SK-N-SH (cell line): ENCODE measurements around the gene RNASEH1. TPM values are rescaled to one million over a fixed set of nuclear protein-coding genes. Genes with fewer than 3 reads are reported as not detected.

ENCODE experiments used
- CTCF ChIA-PET: fragments of 300-600, 350-600 bp; formaldehyde crosslinking; extraction: SDS; loops from one replicate; lab custom pipeline; 2021; lab: Yijun Ruan, JAX
- POLR2A ChIA-PET: fragments of 350-600 bp; sonication (Branson Sonifier 250); formaldehyde crosslinking; extraction: SDS; loops from one replicate; lab custom pipeline; 2020; ENCODE audit warnings: antibody characterized with exemption, inconsistent platforms; lab: Yijun Ruan, JAX
- DNase-seq: peaks from one replicate; pipeline ENCODE4 v3.0.0; 2012
- H2AFZ ChIP-seq: fragments of 200-600 bp; sonication (generic); 2 replicates; pipeline ENCODE4 v1.8.1; 2016; ENCODE audit warnings: antibody characterized with exemption, mild to moderate bottlenecking, low read depth
- H3F3A ChIP-seq: fragments of 200-600 bp; sonication (generic); replicated peaks from 2 replicates; pipeline ENCODE3; 2016; ENCODE audit warnings: antibody characterized with exemption, mild to moderate bottlenecking; ENCODE audit not compliant: insufficient read depth
- H3K27ac ChIP-seq, 2 experiments: fragments of 200-500 bp in 1 of 2; fragments of 200-600 bp in 1 of 2; sonication (Bioruptor generic) in 1 of 2; sonication (generic), shearing (Covaris generic) in 1 of 2; 2 replicates each; pipeline versions ENCODE4 v1.5.1 to v1.6.1; 2014 to 2016; ENCODE audit warnings: low read depth in 2 of 2, inconsistent platforms in 1 of 2, low read length in 1 of 2, mild to moderate bottlenecking in 1 of 2, mixed read lengths in 1 of 2
- H3K27me3 ChIP-seq: fragments of 200-600 bp; sonication (generic), shearing (Covaris generic); 2 replicates; pipeline ENCODE4 v1.6.1; 2016; ENCODE audit warnings: mixed run types; ENCODE audit not compliant: insufficient read depth
- H3K36me3 ChIP-seq, 2 experiments: fragments of 200-500 bp in 1 of 2; fragments of 200-600 bp in 1 of 2; sonication (Bioruptor generic) in 1 of 2; sonication (generic) in 1 of 2; replicated peaks in 1 of 2; 2 replicates each; pipeline versions ENCODE3 to v1.5.1; 2014 to 2016; ENCODE audit warnings: low read length in 1 of 2, mild to moderate bottlenecking in 1 of 2; ENCODE audit not compliant: insufficient read depth in 2 of 2, control insufficient read depth in 1 of 2
- H3K4me1 ChIP-seq, 2 experiments: fragments of 200-500 bp in 1 of 2; fragments of 200-600 bp in 1 of 2; sonication (Bioruptor generic) in 1 of 2; sonication (generic), shearing (Covaris generic) in 1 of 2; 2 replicates each; pipeline versions ENCODE4 v1.5.1 to v1.6.1; 2014 to 2016; ENCODE audit warnings: low read depth in 1 of 2, low read length in 1 of 2, mixed run types in 1 of 2; ENCODE audit not compliant: insufficient read depth in 2 of 2, control insufficient read depth in 1 of 2
- H3K4me2 ChIP-seq: fragments of 200-600 bp; sonication (generic), shearing (Covaris generic); 2 replicates; pipeline ENCODE4 v1.6.1; 2017; ENCODE audit warnings: mixed run types
- H3K4me3 ChIP-seq, 2 experiments: fragments of 200-500 bp in 1 of 2; fragments of 200-600 bp in 1 of 2; sonication (Bioruptor generic) in 1 of 2; sonication (generic), shearing (Covaris generic) in 1 of 2; 2 replicates each; pipeline versions ENCODE4 v1.5.1 to v1.8.1; 2014 to 2016; ENCODE audit warnings: low read depth in 2 of 2, inconsistent platforms in 1 of 2, low read length in 1 of 2, mild to moderate bottlenecking in 1 of 2, mixed read lengths in 1 of 2, moderate library complexity in 1 of 2
- H3K79me2 ChIP-seq: fragments of 200-600 bp; sonication (generic); 2 replicates; pipeline ENCODE4 v1.8.1; 2017; ENCODE audit warnings: mild to moderate bottlenecking; ENCODE audit not compliant: insufficient read depth
- H3K9ac ChIP-seq: fragments of 200-600 bp; sonication (generic); 2 replicates; pipeline ENCODE4 v1.6.1; 2017; ENCODE audit warnings: mixed run types
- H3K9me2 ChIP-seq: fragments of 200-600 bp; sonication (generic); 2 replicates; pipeline ENCODE4 v1.6.1; 2017; ENCODE audit warnings: mixed run types
- H3K9me3 ChIP-seq: fragments of 200-600 bp; sonication (generic); 2 replicates; pipeline ENCODE4 v1.6.1; 2017; ENCODE audit warnings: mixed run types, mild to moderate bottlenecking, moderate library complexity
- H4K20me1 ChIP-seq: fragments of 200-600 bp; sonication (generic); 2 replicates; pipeline ENCODE4 v1.6.1; 2017; ENCODE audit warnings: mild to moderate bottlenecking, mixed run types; ENCODE audit not compliant: insufficient read depth
- CHD2 ChIP-seq: fragments of 150-350 bp; IDR thresholded peaks from 2 replicates; pipeline ENCODE4 v1.6.1; 2018; ENCODE audit warnings: low read length; ENCODE audit not compliant: partially characterized antibody
- CTCF ChIP-seq: fragments of 200-600 bp; sonication (generic); IDR thresholded peaks from 2 replicates; pipeline ENCODE4 v1.6.1; 2017; ENCODE audit warnings: antibody characterized with exemption, mild to moderate bottlenecking, moderate library complexity
- ELF1 ChIP-seq: IDR thresholded peaks from 2 replicates; pipeline ENCODE4 v1.4.0; 2012
- EP300 ChIP-seq, 2 experiments: IDR thresholded peaks; 2 replicates each; pipeline versions ENCODE4 v1.4.0 to v1.6.1; 2012; ENCODE audit warnings: borderline replicate concordance in 1 of 2, low read depth in 1 of 2, low read length in 1 of 2
- JUND ChIP-seq: IDR thresholded peaks from 2 replicates; pipeline ENCODE4 v1.4.0; 2012
- MEF2A ChIP-seq: IDR thresholded peaks from 2 replicates; pipeline ENCODE4 v1.4.0; 2012; ENCODE audit warnings: low read depth, borderline replicate concordance
- NRF1 ChIP-seq: IDR thresholded peaks from 2 replicates; pipeline ENCODE4 v1.6.1; 2012; ENCODE audit warnings: low read depth, mild to moderate bottlenecking, low read length
- POLR2AphosphoS5 ChIP-seq: IDR thresholded peaks from 2 replicates; pipeline ENCODE4 v1.6.1; 2012; ENCODE audit warnings: low read depth, low read length
- RAD21 ChIP-seq: IDR thresholded peaks from 2 replicates; pipeline ENCODE4 v1.6.1; 2012; ENCODE audit warnings: mild to moderate bottlenecking, low read length
- RCOR1 ChIP-seq: fragments of 150-350 bp; IDR thresholded peaks from 2 replicates; pipeline ENCODE4 v1.6.1; 2017; ENCODE audit warnings: antibody characterized with exemption, low read length
- REST ChIP-seq: IDR thresholded peaks from 2 replicates; pipeline ENCODE4 v1.6.1; 2012; ENCODE audit warnings: mild to moderate bottlenecking, low read depth, low read length, moderate library complexity
- SMC3 ChIP-seq: IDR thresholded peaks from 2 replicates; pipeline ENCODE4 v1.6.1; 2012; ENCODE audit warnings: low read depth, low read length, improper control_type of control experiment
- YY1 ChIP-seq: IDR thresholded peaks from 2 replicates; pipeline ENCODE4 v1.4.0; 2012; ENCODE audit warnings: low read depth, mild to moderate bottlenecking
- WGBS: methylation state at CpG from one replicate; pipeline ENCODE4 v1.1.6; 2017; ENCODE audit warnings: low lambda C conversion rate; 5-methylcytosine and 5-hydroxymethylcytosine counted together
- polyA plus RNA-seq, 3 experiments: library from polyadenylated mRNA; depleted of rRNA; stranded (reverse); fragments of >200 nt; gene quantifications; 2 replicates each; pipeline ENCODE4 v1.2.3, GENCODE V29; 2012

Gene RNASEH1
- polyA plus RNA-seq, 1 of the 3 experiments (the other 2 are of a cell fraction), result 34.4 TPM

- no peak for DNase-seq
- CTCF ChIA-PET, result interaction anchor here (0.8 to 1.4 kb wide), 2 partner anchors 13 to 16 kb away, joined by 3 to 4 read pairs; no protein-coding TSS in a partner anchor
Observed at GRCh38 chr2:3600256-3600855, 42.2 kb upstream of the RNASEH1 start.

GRCh38 chr2:3598912-3599854 is 41.0 kb upstream of the RNASEH1 start:
- no peak overlapping the region for H3K27ac ChIP-seq
- H3K9me3 ChIP-seq, result no peaks in the 10 kb centered on the region
- peaks cover 0 to 58% of the 10 kb centered on the region in 2 experiments; a peak in 2 of 4 replicates for H3K4me1 ChIP-seq
- DNase-seq, result no peak
- H3K36me3 ChIP-seq, result no peaks in the 10 kb centered on the region
- no peaks in the 10 kb centered on the region for H3K27me3 ChIP-seq
- H3K9ac ChIP-seq, result no peak overlapping the region
- CTCF ChIA-PET, result interaction anchor here (0.8 kb wide), 1 partner anchor 15 kb away, joined by 3 read pairs; no protein-coding TSS in a partner anchor
- POLR2A ChIA-PET, result interaction anchor here (0.6 to 1.6 kb wide), 3 partner anchors 15 to 707 kb away, joined by 3 to 5 read pairs (median 3); no protein-coding TSS in a partner anchor
- no peaks in the 10 kb centered on the region for H4K20me1 ChIP-seq
- no peak overlapping the region for H3K4me3 ChIP-seq
- TF ChIP-seq POLR2AphosphoS5, result no peak
- H3F3A ChIP-seq, result no peaks in the 10 kb centered on the region
- no peak overlapping the region for H2AFZ ChIP-seq
- H3K79me2 ChIP-seq, result no peaks in the 10 kb centered on the region
- no peaks in the 10 kb centered on the region for H3K9me2 ChIP-seq
- 89% methylated on average over 20 of the region's 22 CpGs for WGBS
- H3K4me2 ChIP-seq, result no peak overlapping the region

More at GRCh38 chr2:3600256-3600855, 42.2 kb upstream of the RNASEH1 start:
- Histone ChIP-seq H3K79me2 (no peaks in the 10 kb centered on the region), H4K20me1 (no peaks in the 10 kb centered on the region), H3K9me2 (no peaks in the 10 kb centered on the region), H3K9ac (no peak overlapping the region), H3K36me3 (no peaks in the 10 kb centered on the region), H3K4me2 (no peak overlapping the region), H3K9me3 (no peaks in the 10 kb centered on the region), H2AFZ (no peak overlapping the region), H3K27me3 (no peaks in the 10 kb centered on the region), H3K4me1 (peaks cover 0 to 59% of the 10 kb centered on the region in 2 experiments; a peak in 3 of 4 replicates), H3F3A (no peaks in the 10 kb centered on the region), H3K27ac (no peak overlapping the region), H3K4me3 (no peak overlapping the region)
- POLR2A ChIA-PET, result interaction anchor here (0.9 to 1.6 kb wide), 2 partner anchors 16 to 24 kb away, joined by 3 to 5 read pairs; no protein-coding TSS in a partner anchor
- WGBS, result 82% methylated on average over 11 of the region's 11 CpGs
- TF ChIP-seq RCOR1, result no peak

GRCh38 chr2:3598197-3598910 is 40.2 kb upstream of the RNASEH1 start:
- no peak overlapping the region for H3K9ac ChIP-seq
- POLR2A ChIA-PET, result interaction anchor here (0.6 kb wide), 1 partner anchor 706 kb away, joined by 3 read pairs; no protein-coding TSS in a partner anchor
- H3K36me3 ChIP-seq, result no peaks in the 10 kb centered on the region
- H3F3A ChIP-seq, result no peaks in the 10 kb centered on the region
- no peak for DNase-seq
- H3K4me3 ChIP-seq, result no peak overlapping the region
- WGBS, result 83% methylated on average over 22 of the region's 22 CpGs
- no peak overlapping the region for H2AFZ ChIP-seq
- H3K79me2 ChIP-seq, result no peaks in the 10 kb centered on the region
- H4K20me1 ChIP-seq, result no peaks in the 10 kb centered on the region
- H3K9me2 ChIP-seq, result no peaks in the 10 kb centered on the region
- no peaks in the 10 kb centered on the region for H3K9me3 ChIP-seq
- H3K4me1 ChIP-seq, result peaks cover 0 to 56% of the 10 kb centered on the region in 2 experiments; a peak in 2 of 4 replicates
- CTCF ChIA-PET, result no interaction called here
- no peaks in the 10 kb centered on the region for H3K27me3 ChIP-seq
- H3K4me2 ChIP-seq, result no peak overlapping the region
- no peak overlapping the region for H3K27ac ChIP-seq
- TF ChIP-seq MEF2A (no peak), ELF1 (no peak), NRF1 (no peak), CTCF (no peak), SMC3 (no peak), RAD21 (no peak), CHD2 (no peak), REST (no peak), JUND (no peak), EP300 (IDR thresholded peaks at IDR 0.05; ENCODE audit: borderline replicate concordance in 1 of 2, low read depth in 1 of 2, low read length in 1 of 2) (no peak), YY1 (no peak)
